Body of pancreas (tissue), 4 donors: ENCODE data around the gene CELA2A.

Experiments used
- CTCF ChIP-seq, 7 experiments: fragments of 450-650 bp in 4 of 7; fragments of 200-600 bp in 3 of 7; sonication (generic) in 3 of 7; IDR thresholded peaks; one replicate each; pipeline ENCODE4 v1.5.1; 2016 to 2019; ENCODE audit warnings: antibody characterized with exemption in 7 of 7
- POLR2A ChIP-seq, 3 donors: fragments of 450-650 bp; IDR thresholded peaks; one replicate each; pipeline ENCODE4 v1.6.1; 2016; ENCODE audit warnings: antibody characterized with exemption in 3 of 3, mild to moderate bottlenecking in 2 of 3

- peak in 1 of 7 experiments; percentile 15 for TF ChIP-seq CTCF (IDR thresholded peaks at IDR 0.05)
- peak; percentile 61 to 89 (median 74) for TF ChIP-seq POLR2A (IDR thresholded peaks at IDR 0.05)
These were observed 46.9 kb upstream of the CELA2A start, which contains the start of gene EFHD2 for GRCh38 chr1:15409388-15410222.
